Panc1 (cell line): ENCODE results near the gene SLC17A7. TPM values are rescaled to one million over a fixed set of nuclear protein-coding genes. Genes with fewer than 3 reads are reported as not detected.

Source experiments
- ATAC-seq: fragments of 200-7000 bp; cut with Tn5 transposase; 2 replicates; pipeline ENCODE4 v1.9.1; 2020; ENCODE audit warnings: mild to moderate bottlenecking, moderate library complexity
- BruUV-seq: library from RNA; stranded (reverse); fragments of 400-500 nt; replicated peaks from 2 replicates; lab custom pipeline; 2021; lab: Mats Ljungman, UMichigan
- CTCF ChIA-PET: fragments of 300-600 bp; sonication (Branson Sonifier 250); formaldehyde crosslinking; loops from one replicate; lab custom pipeline; 2022; ENCODE audit warnings: antibody characterized with exemption; lab: Charles Lee
- POLR2A ChIA-PET: fragments of 300-600 bp; sonication (Branson Sonifier 250); formaldehyde crosslinking; loops from one replicate; lab custom pipeline; 2022; ENCODE audit warnings: antibody characterized with exemption; lab: Charles Lee
- DNase-seq: peaks from one replicate; pipeline ENCODE4 v3.0.0-alpha.2; 2010; ENCODE audit warnings: low read depth, low spot score
- H3K27ac ChIP-seq: 2 replicates; pipeline ENCODE4 v1.5.1; 2011; ENCODE audit warnings: mild to moderate bottlenecking, low read length, inconsistent platforms
- H3K27me3 ChIP-seq: fragments of 200-500 bp; sonication (Bioruptor generic); 2 replicates; pipeline ENCODE4 v1.6.0; 2014; ENCODE audit warnings: low read length, inconsistent platforms; ENCODE audit not compliant: control insufficient read depth, insufficient read depth
- H3K36me3 ChIP-seq: fragments of 200-500 bp; sonication (Bioruptor generic); 2 replicates; pipeline ENCODE4 v1.5.1; 2014; ENCODE audit warnings: inconsistent platforms, mild to moderate bottlenecking, low read length, moderate library complexity; ENCODE audit not compliant: control insufficient read depth, insufficient read depth
- H3K4me1 ChIP-seq: 2 replicates; pipeline ENCODE4 v1.5.1; 2011; ENCODE audit warnings: inconsistent platforms, mild to moderate bottlenecking, low read length, moderate library complexity; ENCODE audit not compliant: control insufficient read depth, insufficient read depth
- H3K4me3 ChIP-seq, 2 experiments: 2 replicates each; pipeline ENCODE4 v1.5.1; 2011 to 2012; ENCODE audit warnings: low read depth in 2 of 2, low read length in 2 of 2, mild to moderate bottlenecking in 2 of 2, inconsistent platforms in 1 of 2, moderate library complexity in 1 of 2
- H3K9me3 ChIP-seq: fragments of 200-500 bp; sonication (Bioruptor generic); 2 replicates; pipeline ENCODE4 v1.5.1; 2014; ENCODE audit warnings: low read depth, mild to moderate bottlenecking, inconsistent platforms, low read length, moderate library complexity; ENCODE audit not compliant: control insufficient read depth, insufficient read depth
- CTCF ChIP-seq: fragments of 450-650 bp; IDR thresholded peaks from 2 replicates; pipeline ENCODE4 v1.5.1; 2017; ENCODE audit warnings: mild to moderate bottlenecking
- POLR2AphosphoS5 ChIP-seq: IDR thresholded peaks from 2 replicates; pipeline ENCODE4 v1.6.1; 2012; ENCODE audit warnings: mild to moderate bottlenecking, low read depth, low read length, moderate library complexity
- REST ChIP-seq, 2 experiments: IDR thresholded peaks; 2 replicates each; pipeline ENCODE4 v1.6.1; 2011 to 2012; ENCODE audit warnings: low read depth in 2 of 2, control low read depth in 1 of 2, low read length in 1 of 2, mild to moderate bottlenecking in 1 of 2, moderate library complexity in 1 of 2; ENCODE audit not compliant: insufficient read depth in 1 of 2
- SIN3A ChIP-seq: IDR thresholded peaks from 2 replicates; pipeline ENCODE4 v1.6.1; 2012; ENCODE audit warnings: low read depth, mild to moderate bottlenecking, low read length, moderate library complexity, borderline replicate concordance; ENCODE audit not compliant: insufficient read depth
- TCF7L2 ChIP-seq: IDR thresholded peaks from 2 replicates; pipeline ENCODE4 v1.6.1; 2011; ENCODE audit warnings: mild to moderate bottlenecking, low read depth, low read length, inconsistent platforms
- in situ Hi-C: cut with HindIII; loops from 2 replicates; pipeline ENCODE4 v1.10.0; 2016; ENCODE audit warnings: low sequenced_read_pairs, low pct_unique_long_range_greater_than_20kb
- intact Hi-C: fragments of 100-400 bp; cut with micrococcal nuclease; formaldehyde crosslinking; loops from one replicate; pipeline ENCODE4 v1.10.0; 2022; ENCODE audit not compliant: unreplicated experiment
- total RNA-seq: library from RNA; stranded (reverse); gene quantifications from one replicate; pipeline ENCODE4 v1.2.1, GENCODE V29; 2021; ENCODE audit not compliant: unreplicated experiment

SLC17A7 gene
- total RNA-seq, 1 experiment from 2014 or later: 1.2 TPM

- CTCF ChIA-PET: no interaction called here
- no TSS peak for BruUV-seq
- no peaks in the 10 kb centered on the region for H3K4me1 ChIP-seq
- H3K4me3 ChIP-seq: no peak overlapping the region
- no peaks in the 10 kb centered on the region for H3K9me3 ChIP-seq
- TF ChIP-seq CTCF (no peak), REST (IDR thresholded peaks at IDR 0.05; ENCODE audit: insufficient read depth in 1 of 2, low read depth in 2 of 2, low read length in 1 of 2) (no peak), POLR2AphosphoS5 (no peak), SIN3A (no peak), TCF7L2 (no peak)
- H3K27me3 ChIP-seq: no peaks in the 10 kb centered on the region
- no peak overlapping the region for H3K27ac ChIP-seq
- intact Hi-C loops: no loop called here
- POLR2A ChIA-PET: interaction anchor here (0.5 kb wide), 1 partner anchor 30 kb away, joined by 4 read pairs; no protein-coding TSS in a partner anchor
- no peak for DNase-seq
- H3K36me3 ChIP-seq: no peaks in the 10 kb centered on the region
- ATAC-seq: 0 out of 2 replicates have a peak, but pooled peaks have one; percentile 58
- in situ Hi-C loops: no loop called here
These were observed 39.8 kb upstream of the SLC17A7 start for GRCh38 chr19:49481020-49481683.

- no peaks in the 10 kb centered on the region for H3K36me3 ChIP-seq
- in situ Hi-C loops: no loop called here
- H3K27me3 ChIP-seq: no peaks in the 10 kb centered on the region
- CTCF ChIA-PET: no interaction called here
- no peak overlapping the region for H3K27ac ChIP-seq
- no peak overlapping the region for H3K4me3 ChIP-seq
- H3K4me1 ChIP-seq: no peaks in the 10 kb centered on the region
- intact Hi-C loops: no loop called here
- no peak for TF ChIP-seq CTCF
- TF ChIP-seq REST (IDR thresholded peaks at IDR 0.05; ENCODE audit: insufficient read depth in 1 of 2, low read depth in 2 of 2, low read length in 1 of 2): no peak
- no peak for TF ChIP-seq TCF7L2
- TF ChIP-seq SIN3A: no peak
- no peak for TF ChIP-seq POLR2AphosphoS5
- no peak for DNase-seq
- no peak for ATAC-seq
- H3K9me3 ChIP-seq: no peaks in the 10 kb centered on the region
- BruUV-seq: no TSS peak
- POLR2A ChIA-PET: no interaction called here
These were observed 38.8 kb upstream of the SLC17A7 start for GRCh38 chr19:49479975-49480628.
